8988T (cell line): ENCODE measurements around the gene LRRC37A.
"Not testable (repeated sequence)": the region's sequence is repeated elsewhere in the genome, so short reads cannot be mapped to it uniquely, and the experiment has no call there.

Source experiments
- DNase-seq: peaks from one replicate; pipeline ENCODE4 v3.0.0; 2011

Gene LRRC37A

GRCh38 chr17:46294831-46295230 lies at the start of gene LRRC37A:
Gene LRRC37A (plus strand): TSS chr17:46295131. CDS start chr17:46295134, 3 bp downstream.
- DNase-seq, result not testable (repeated sequence)

GRCh38 chr17:46249153-46249552 lies 45.8 kb upstream of the LRRC37A start:
- not testable (repeated sequence) for DNase-seq

GRCh38 chr17:46252804-46253203 lies 42.1 kb upstream of the LRRC37A start:
- DNase-seq, result not testable (repeated sequence)

- peak; percentile 44 for DNase-seq
Observed at GRCh38 chr17:46253722-46254121, 41.2 kb upstream of the LRRC37A start.

- DNase-seq, result not testable (repeated sequence)
Observed at GRCh38 chr17:46254215-46254614, 40.7 kb upstream of the LRRC37A start.

GRCh38 chr17:46256369-46256768 lies 38.6 kb upstream of the LRRC37A start:
- DNase-seq, result not testable (repeated sequence)

GRCh38 chr17:46259845-46260661 lies 34.9 kb upstream of the LRRC37A start:
- not testable (repeated sequence) for DNase-seq

GRCh38 chr17:46262271-46262670 lies 32.7 kb upstream of the LRRC37A start:
- no peak for DNase-seq

GRCh38 chr17:46264456-46265198 lies 30.3 kb upstream of the LRRC37A start:
- no peak for DNase-seq

GRCh38 chr17:46266063-46266655 lies 28.8 kb upstream of the LRRC37A start:
- not testable (repeated sequence) for DNase-seq

- DNase-seq, result peak; percentile 75
Observed at GRCh38 chr17:46266656-46267544, 28.0 kb upstream of the LRRC37A start.

GRCh38 chr17:46270032-46270431 lies 24.9 kb upstream of the LRRC37A start:
- no peak for DNase-seq

- no peak for DNase-seq
Observed at GRCh38 chr17:46273541-46274236, 21.2 kb upstream of the LRRC37A start.

- no peak for DNase-seq
Observed at GRCh38 chr17:46274238-46274637, 20.7 kb upstream of the LRRC37A start.

- DNase-seq, result not testable (repeated sequence)
Observed at GRCh38 chr17:46276728-46277479, 18.0 kb upstream of the LRRC37A start.

- DNase-seq, result not testable (repeated sequence)
Observed at GRCh38 chr17:46281336-46281735, 13.6 kb upstream of the LRRC37A start.

- not testable (repeated sequence) for DNase-seq
Observed at GRCh38 chr17:46282635-46283034, 12.3 kb upstream of the LRRC37A start.

- DNase-seq, result not testable (repeated sequence)
Observed at GRCh38 chr17:46284467-46284866, 10.5 kb upstream of the LRRC37A start.

GRCh38 chr17:46285500-46285899 lies 9.4 kb upstream of the LRRC37A start:
- not testable (repeated sequence) for DNase-seq

GRCh38 chr17:46286764-46287221 lies 8.1 kb upstream of the LRRC37A start:
- not testable (repeated sequence) for DNase-seq

GRCh38 chr17:46287587-46287986 lies 7.3 kb upstream of the LRRC37A start:
- not testable (repeated sequence) for DNase-seq
